KG1 (cell line): ENCODE data around the gene CFAP43.
"Not testable (repeated sequence)": the region's sequence is repeated elsewhere in the genome, so short reads cannot be mapped to it uniquely, and the experiment has no call there.

Experiments used
- DNase-seq: peaks from one replicate; lab custom pipeline; 2025; lab: John Stamatoyannopoulos, UW

Gene CFAP43

DNA sequence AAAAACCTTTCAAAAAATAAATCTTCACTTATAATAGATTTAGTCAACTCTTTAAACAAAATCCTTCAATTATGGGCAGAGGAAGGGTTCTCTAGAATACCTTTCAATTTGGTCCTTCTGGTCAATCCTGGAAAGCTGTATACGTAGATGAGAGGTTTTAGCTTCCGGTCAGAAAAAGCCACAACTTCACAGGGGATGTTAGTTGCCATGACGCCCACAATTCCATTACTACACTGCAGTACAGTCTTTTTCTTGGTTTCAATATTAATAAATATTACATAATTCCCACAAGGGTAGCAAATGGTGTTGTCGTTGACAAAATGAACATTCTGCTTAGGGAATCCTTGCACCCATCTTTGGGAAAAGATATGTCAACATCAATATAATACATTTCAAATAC is 1.7 kb downstream of the CFAP43 start:
- no peak for DNase-seq

DNA sequence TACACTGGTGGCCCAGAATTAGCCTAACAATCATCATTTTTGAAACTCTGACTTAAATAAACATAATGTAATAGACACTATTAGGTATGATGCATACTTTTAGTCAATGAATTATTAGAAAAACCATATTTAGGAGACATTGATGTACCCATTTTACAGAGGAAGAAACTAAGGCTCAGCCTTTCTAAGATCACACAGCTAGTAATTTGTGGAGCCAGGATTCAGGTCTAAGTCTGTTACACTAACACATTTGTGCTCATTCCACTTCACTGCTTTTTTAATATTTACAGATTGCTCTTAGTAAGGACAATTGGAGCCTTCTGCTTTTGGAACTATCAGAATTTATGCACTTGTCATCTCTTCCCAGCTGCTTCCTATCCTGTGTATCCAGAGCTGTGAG is 8.9 kb downstream of the CFAP43 start:
- no peak for DNase-seq

DNA sequence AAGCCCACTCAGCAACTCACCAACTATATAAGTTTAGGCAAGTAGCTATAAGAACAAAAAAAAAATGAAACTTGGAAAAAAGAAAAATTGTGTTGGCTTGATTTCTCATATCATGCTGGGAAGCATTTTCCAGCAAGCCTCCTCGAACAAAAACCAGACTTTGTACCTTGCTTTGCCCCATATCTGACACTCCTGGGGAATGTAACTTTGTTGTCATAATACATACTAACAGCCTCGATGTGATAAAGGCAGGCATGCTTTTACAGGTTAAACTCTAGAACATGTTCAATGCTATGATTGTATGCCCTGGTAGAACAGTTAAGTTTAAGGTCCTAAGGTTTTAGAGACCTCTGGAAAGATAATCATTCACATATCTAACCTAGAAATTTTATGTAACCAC is 11.6 kb downstream of the CFAP43 start:
- no peak for DNase-seq

DNA sequence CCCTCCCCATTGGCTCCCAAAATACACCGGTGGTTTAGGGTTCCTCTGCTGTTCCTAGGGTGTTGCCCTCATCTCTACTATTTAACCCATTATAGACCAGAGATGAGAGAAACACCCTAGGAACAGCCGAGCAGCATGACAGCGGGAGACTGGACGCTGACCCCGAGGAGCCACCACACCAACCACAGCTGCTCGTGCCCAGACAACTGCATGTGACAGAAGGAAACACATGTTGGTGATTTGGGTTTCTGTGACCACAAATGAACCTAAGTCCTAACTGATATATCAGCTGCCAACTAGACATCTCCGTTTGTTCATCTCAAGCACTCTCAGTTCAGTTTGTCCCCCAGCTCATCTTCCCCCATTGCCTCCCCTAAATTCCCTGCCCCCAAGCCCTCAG is 13.4 kb downstream of the CFAP43 start:
- no peak for DNase-seq

DNA sequence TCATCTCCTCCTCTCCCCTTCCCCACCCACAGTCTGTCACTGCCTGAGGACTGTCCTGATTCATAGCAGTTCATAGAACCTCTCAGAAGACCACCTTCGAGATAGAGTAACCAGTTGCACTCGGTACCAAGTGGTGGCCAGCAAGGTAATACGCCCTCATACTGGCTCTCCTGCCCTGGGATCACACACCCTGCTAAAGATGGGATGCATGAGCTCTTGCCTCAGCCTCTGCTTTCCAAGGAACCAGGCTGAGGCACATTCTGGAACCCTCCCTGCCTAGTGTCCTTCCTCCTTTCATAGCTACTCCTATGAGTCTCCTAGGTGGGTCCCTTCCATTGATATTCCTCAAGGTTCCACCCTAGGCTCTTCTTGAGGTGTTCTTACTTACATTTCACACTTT is 15.5 kb downstream of the CFAP43 start:
- no peak for DNase-seq

DNA sequence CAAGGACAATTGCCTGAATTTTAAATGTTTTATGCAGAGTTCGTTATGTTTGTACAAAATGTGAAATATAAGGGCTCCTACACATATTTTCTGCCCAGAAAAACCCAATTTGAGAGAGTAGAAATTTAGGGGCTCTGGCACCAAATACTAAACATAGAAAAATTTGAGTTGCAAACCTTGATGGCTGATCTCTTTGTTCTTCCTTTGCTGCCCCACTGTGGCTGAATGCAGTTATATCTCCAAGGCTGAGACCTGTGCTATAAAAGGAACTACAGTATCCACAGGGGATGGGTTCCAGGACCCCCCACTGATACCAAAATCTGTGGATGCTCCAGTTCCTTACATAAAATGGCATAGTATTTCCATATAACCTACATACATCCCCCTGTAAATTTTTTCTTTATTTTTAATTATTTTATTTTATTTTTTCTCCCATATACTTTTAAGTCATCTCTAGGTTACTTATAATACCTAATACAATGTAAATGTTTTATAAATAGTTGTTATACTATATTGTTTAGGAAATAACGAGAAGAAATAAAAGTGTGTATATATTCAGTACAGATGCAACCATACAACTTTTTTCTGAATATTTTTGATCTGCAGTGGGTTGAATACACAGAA is 22.5 kb downstream of the CFAP43 start:
- DNase-seq, result no peak

DNA sequence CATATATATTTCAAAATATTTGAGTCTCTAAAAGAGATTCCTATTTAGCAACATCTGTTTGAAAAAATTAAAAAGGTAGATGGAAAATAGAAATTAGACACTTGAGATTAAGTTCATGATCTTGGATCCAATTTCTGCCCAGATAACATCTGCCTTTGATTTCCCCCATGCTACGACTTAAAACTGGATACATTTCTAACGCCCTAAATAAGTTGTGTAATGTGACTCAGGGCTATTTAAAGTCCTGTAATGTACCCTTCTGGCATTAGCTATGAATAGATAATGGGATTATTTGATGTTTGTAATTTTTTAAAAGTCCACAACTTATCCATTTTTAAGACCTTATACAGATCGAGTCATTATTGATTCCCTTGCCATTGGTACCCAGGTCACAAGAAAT is 23.4 kb downstream of the CFAP43 start:
- DNase-seq, result no peak

DNA sequence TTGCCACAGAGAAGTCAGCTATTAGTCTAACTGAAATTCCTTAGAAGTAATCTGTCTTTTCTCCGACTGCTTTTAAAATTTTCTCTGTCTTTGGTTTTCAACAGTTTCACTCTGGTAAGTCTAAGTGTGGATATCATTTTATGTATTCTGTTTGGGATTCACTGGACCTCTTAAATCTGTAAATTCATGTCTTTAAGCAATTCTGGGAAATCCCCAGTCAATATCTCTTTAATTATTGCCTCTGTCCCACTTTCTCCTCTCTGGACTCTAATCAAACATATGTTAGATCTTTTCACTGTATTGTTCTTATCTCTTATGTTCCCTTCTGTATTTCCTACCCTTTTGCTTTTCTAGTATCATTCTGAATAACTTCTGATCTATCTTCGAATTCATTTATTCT is 29.9 kb downstream of the CFAP43 start:
- no peak for DNase-seq

DNA sequence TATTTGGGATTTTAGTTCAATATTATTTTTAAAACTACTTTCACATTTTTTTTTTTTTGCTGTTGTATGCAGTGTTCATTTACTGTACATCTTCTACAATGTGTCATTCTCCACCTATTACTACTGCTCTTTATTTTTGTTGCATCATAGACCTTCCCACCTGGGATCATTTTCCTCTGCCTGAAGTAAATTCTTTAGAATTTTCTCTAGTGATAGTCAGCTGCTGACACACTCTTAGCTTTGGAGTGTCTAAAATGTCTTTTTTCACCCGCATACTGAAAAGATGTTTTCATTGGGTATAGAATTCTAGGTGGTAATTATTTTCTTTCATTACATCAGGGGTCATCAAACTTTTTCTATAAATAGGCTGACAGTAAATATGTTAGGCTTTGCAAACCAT is 30.5 kb downstream of the CFAP43 start:
- DNase-seq, result no peak

DNA sequence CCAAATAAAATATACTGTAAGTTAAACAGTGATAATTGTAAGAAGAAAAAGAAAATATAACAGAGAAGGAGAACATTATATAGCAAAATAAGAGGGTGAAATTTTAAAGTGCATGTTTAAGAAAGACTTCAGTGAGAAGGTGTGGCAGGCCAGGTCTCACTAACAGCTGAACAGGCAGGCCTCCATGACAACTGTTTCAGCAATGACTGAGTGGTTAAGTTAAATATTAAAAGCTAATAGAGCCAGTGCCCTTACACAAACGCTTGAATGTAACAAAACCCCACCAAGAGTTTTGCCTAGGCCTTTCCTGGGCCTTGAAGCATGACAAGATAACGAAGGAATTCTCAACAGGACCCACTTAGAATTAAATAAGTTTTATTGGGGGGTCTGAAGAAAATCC is 32.6 kb downstream of the CFAP43 start:
- DNase-seq, result no peak

DNA sequence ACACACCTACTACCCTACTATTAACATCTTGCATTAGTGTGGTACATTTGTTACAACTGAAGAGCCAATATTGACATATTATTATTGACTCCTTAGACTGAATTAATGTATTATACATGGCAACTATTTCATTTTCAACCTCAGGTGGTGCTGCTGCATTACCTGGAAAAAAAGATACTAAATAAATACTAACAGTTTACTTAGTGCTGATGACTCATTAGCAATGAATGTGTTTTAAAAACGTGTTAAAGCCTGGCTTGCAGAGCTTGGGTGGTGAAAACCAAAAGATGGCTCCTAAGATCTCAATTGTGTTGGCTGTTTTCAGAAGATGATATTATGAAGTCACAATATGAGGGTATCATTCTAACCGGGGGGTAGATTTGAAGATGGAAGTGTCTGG is 34.8 kb downstream of the CFAP43 start:
- DNase-seq, result no peak

GRCh38 chr10:104195706-104196105 is 36.5 kb downstream of the CFAP43 start:
- DNase-seq, result no peak

- DNase-seq, result no peak
Measured at GRCh38 chr10:104193787-104194186, 38.4 kb downstream of the CFAP43 start.

GRCh38 chr10:104190695-104191094 is 41.5 kb downstream of the CFAP43 start:
- DNase-seq, result no peak

- DNase-seq, result no peak
Measured at GRCh38 chr10:104183682-104184081, 48.5 kb downstream of the CFAP43 start.

DNA sequence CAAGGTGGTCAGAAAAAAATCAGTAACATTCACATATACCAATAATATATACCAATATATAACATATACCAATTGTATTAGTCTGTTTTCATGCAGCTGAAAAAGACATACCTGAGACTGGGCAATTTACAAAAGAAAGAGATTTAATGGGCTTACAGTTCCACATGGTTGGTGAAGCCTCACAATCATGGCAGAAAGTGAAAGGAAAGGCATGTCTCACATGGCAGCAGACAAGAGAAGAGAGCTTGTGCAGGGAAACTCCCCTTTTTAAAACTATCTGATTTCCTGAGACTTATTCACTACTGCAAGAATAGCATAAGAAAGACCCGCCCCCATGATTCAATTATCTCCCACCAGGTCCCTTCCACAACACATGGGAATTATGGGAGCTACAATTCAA is 58.0 kb downstream of the CFAP43 start:
- not testable (repeated sequence) for DNase-seq

- no peak for DNase-seq
Measured at GRCh38 chr10:104170610-104171254, 61.4 kb downstream of the CFAP43 start.

DNA sequence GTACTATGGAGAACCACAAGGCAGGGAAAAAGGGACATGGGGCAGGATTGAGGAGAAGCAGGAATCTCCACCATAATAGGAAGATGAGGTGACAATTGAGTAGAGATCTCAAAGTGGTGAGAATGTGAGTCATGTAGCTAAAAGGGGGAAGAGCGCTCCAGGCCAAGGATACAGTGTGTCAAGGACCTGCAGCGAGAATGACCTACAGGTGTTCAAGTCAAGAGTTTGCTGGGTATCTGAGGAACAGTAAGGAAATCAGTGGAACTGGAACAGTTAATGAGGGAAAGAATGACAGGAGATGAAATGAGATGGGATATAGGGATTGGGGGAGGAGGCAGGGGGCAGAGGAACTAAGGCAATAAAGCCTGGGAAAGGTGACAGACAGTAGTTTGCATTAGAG is 76.6 kb downstream of the CFAP43 start:
- DNase-seq, result no peak

DNA sequence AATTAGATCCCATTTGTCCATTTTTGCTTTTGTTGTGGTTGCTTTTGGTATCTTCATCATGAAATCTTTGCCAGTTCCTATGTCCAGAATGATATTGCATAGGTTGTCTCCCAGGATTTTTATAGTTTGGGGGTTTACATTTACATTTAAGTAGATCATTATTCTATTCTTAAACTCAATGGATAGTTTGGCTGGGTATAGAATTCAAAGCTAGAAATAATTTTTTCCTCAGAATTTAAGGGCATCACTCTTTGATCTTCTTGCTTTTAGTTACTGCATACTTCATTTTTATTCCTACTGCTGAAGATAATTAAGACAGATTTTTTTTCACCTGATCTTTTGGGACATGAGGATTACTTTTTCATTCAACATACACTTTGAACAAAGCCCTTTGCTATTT is 80.4 kb downstream of the CFAP43 start:
- DNase-seq, result no peak

DNA sequence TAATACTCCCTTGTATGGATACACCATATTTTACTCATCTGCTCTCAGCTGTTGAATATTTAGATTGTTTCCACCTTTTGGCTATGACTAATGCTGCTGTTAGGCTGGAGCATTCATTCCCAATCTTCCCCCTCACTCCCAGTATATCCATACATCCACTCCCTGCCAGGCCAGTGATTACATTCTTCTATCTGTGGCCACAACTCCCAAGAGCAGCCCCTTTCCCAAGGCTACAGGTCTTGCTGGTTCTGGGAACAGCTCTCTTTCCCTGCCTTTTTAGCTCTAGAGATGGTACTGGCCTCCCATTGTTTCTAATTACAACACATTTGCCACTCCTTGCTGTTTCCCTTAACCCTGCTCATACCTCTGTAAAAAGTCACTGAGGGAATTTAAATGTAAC is 82.0 kb downstream of the CFAP43 start:
- no peak for DNase-seq

DNA sequence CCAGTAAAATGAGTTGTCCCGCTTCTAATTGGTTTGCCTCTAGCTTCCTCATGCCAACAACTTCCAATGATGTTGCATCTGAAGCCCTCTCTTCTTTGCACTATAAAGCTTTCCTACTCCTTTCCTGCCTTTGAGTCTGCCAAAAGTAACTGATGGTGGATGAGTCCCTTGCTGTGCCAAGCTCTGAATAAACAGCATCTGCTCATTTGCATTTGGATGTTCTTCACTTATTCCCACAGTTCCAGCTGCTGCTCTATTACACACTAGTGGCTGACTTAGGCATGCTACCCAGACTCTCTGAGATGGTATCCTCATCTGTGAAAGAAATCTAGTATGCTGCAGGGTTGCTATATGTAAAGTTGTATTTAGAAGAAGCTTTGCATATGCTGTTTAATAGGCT is 85.3 kb downstream of the CFAP43 start:
- no peak for DNase-seq

- DNase-seq, result no peak
Measured at GRCh38 chr10:104144931-104145330, 87.2 kb downstream of the CFAP43 start.

DNA sequence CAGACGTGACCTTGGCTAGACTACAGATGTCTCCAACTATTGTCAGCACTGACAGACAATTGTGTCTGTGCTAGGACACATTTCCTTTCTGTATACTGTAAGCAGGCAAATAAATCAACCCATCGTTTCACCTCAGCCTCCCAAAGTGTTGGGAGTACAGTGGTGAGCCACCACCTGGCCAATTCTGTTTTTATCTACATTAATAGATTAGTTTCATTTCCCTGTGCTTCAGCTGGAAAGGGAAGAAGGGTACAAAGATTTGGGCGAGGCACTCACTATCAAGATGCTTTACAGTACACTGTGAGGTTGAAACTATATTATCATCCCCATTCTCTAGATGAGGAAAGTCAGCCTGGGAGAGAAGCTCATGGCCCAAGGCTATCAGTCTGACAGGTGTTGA is 88.3 kb downstream of the CFAP43 start:
- DNase-seq, result no peak

DNA sequence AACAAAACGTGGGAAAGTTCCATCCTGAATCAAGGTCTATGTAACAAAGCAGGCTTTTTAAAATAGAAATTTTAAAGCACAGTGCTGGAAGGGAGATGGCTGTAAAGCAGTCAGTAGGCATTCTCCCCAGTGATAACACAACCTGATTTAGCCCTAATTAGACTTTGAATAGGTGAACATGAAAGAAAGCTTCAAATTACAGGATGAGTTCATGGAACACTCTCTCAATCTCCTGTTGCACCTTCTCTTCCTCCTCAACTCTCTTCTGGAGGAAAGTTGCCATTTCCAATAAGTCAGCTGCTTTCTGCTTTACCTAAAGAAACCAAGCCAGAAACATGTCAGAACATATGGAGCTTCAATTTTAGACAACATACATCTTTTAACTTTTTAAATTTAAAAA is 90.1 kb downstream of the CFAP43 start:
- no peak for DNase-seq
